HG02938 (cell line): ENCODE measurements around the gene SHH.
A peak's percentile ranks its signal among the peaks of the same experiment; 100 is the strongest.
"Not testable (repeated sequence)": the region's sequence is repeated elsewhere in the genome, so short reads cannot be mapped to it uniquely, and the experiment has no call there.

Source experiments
- ATAC-seq: cut with Tn5 transposase; IDR thresholded peaks from one replicate; pipeline ENCODE4 v1.9.1; 2021; ENCODE audit warnings: mild to moderate bottlenecking, moderate library complexity; ENCODE audit not compliant: unreplicated experiment

Gene SHH

GRCh38 chr7:155820788-155821187 lies 8.5 kb upstream of the SHH start:
- no peak for ATAC-seq

DNA sequence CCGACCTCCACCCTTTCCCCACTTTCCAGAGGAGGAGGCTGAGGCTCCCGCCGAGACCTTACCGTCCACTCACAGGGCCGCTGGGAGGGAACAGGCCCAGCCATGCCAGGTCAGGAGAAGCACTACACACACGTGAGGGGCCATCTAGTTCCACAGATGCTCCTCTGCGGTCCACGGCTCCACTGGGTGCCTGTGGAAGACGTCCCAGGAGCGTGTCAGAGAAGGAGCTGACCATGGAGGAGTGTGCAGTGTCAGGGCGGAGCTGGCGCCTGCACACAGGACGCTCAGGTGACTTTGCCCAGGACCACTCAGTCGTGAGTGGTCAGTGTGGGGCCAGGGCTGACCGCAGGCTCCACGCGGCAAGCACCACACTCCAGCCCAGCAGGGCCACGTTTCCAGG lies 8.0 kb upstream of the SHH start:
- no peak for ATAC-seq

GRCh38 chr7:155819186-155819585 lies 6.9 kb upstream of the SHH start:
- no peak for ATAC-seq

- no peak for ATAC-seq
These were observed 6.5 kb upstream of the SHH start for GRCh38 chr7:155818820-155819168.

DNA sequence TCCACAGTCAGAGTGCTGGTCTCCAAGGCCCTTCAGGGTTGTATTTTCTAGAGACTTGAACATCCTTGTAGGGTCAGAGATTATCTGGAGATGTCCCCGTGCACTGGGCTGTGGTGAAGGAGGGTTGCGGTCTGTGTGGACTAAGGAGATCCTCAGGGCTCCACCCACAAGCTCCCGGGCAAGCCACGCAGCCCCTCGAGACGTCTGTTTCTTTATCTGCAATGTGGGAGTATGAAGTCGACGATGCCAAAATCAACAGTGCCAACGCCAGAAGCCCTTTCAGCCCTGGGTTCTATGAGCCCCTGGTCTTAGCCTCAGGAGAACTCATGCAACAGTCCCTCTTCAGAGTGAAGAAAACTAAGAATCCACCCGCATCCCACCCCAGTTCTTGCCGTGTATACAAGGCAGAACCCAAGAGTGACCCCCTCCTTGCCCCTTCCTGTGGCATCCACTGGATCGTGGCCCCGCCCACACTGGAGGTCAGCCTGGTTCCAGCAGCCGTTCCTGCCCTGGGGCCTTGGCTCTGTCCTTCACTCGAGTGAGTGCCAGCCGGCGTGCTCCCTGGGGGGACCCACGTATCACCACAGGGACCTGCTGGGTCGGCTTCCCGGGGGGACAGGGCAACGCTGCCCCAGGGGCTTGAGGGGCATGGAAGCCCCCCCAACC lies 6.0 kb upstream of the SHH start:
- no peak for ATAC-seq

DNA sequence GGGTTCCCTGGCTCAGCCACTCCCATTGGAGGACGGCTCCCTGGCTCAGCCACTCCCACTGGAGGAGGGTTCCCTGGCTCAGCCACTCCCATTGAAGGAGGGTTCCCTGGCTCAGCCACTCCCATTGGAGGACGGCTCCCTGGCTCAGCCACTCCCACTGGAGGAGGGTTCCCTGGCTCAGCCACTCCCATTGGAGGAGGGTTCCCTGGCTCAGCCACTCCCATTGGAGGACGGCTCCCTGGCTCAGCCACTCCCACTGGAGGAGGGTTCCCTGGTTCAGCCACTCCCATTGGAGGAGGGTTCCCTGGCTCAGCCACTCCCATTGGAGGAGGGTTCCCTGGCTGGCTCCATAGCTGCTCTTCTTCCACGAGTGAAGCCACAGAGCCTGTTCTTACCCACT lies 5.3 kb upstream of the SHH start:
- ATAC-seq = not testable (repeated sequence)

- no peak for ATAC-seq
These were observed 4.7 kb upstream of the SHH start for GRCh38 chr7:155816996-155817395.

GRCh38 chr7:155816192-155816508 lies 3.9 kb upstream of the SHH start:
- ATAC-seq = no peak

DNA sequence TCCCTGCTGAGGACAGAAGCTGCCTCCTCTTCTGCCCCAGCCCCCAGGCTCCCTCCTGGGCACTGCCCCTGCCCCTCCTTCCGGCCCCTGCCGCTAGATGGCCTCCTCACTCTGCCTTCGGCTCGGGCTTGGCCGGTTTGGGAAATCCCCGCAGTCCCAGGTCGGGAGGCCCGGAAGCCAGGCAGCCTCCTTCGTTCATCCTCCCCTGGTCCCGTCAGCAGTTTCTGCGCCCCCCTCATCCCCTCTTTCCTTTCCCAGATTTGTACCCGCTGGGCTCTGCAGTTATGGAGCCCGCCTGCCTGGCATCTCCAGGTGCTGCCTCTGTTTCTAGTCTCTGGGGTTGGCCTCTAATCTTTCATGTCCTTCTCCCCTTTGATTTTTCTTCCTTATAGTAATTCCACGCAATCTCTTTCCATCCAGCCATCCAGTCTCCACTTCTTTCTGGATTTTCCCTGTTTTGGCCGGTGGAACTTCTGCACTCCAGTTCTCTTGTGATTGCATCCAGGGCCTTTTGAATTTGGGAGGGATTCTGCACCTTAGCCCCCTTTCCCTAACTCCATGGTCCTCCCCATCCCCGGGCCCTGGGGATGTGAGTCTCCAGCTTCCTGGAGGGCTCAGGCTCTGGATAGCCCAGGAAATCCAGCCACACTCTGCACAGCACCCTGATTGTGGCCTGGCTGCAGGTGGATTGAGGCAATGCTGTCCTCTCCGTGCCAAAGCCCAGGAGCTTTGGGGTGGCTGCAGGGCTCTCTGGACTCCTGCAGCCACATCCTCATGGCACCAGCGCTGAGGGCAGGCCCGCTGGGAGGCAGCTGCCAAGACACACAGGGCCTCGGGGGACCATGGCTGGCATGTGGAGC lies 3.3 kb upstream of the SHH start:
- ATAC-seq = peak; percentile 77

DNA sequence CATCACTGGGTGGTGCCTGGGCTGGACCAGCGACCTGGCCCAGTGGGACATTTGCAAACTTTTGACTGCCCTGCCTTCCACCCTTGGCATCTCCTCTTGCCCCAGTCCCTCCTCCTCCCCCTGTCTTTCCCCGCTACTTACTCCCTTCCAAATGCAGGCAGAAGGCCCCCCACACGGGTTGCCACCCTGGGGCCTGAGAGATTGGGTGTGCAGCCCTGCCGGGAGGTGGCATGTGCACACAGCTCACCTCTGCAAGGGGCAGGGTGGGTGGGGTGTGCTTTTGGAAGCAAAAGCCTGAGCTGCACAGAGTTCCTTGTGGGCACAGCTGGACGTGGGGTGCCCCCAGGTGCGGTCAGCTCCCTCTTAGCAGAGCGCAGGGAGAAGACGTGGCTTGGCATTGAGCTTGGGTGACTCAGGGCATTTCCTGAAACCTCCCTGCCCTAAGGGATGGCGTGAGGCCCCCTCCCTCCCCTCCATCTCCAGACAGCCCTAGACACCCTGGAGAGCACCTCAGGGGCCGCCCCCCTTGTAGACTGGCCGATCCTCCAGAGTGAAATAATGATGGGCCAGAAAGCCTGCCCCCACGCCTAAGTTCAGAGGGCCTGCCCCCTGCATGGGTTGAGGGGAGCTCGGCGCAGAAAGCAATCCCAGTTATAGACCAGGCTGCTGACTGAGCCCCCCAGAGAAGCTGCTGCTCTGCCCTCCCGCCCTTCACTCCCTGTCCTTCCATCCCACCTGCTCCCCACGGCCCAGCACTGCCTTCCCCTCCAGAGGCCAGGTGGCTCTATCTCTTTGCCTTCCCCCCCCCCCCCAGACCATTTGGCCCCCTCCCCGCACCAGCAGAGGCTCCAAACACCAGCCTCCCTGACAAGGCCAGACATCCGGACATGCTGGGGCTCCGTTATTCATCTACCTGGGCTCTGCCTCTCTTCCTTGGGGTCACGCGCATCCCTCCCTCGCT lies 2.3 kb upstream of the SHH start:
- no peak for ATAC-seq

GRCh38 chr7:155813546-155814315 lies 1.5 kb upstream of the SHH start:
- ATAC-seq = no peak

GRCh38 chr7:155813125-155813524 lies 862 bp upstream of the SHH start:
- ATAC-seq = no peak

- no peak for ATAC-seq
These were observed 736 bp downstream of the SHH start for GRCh38 chr7:155811560-155811894.

DNA sequence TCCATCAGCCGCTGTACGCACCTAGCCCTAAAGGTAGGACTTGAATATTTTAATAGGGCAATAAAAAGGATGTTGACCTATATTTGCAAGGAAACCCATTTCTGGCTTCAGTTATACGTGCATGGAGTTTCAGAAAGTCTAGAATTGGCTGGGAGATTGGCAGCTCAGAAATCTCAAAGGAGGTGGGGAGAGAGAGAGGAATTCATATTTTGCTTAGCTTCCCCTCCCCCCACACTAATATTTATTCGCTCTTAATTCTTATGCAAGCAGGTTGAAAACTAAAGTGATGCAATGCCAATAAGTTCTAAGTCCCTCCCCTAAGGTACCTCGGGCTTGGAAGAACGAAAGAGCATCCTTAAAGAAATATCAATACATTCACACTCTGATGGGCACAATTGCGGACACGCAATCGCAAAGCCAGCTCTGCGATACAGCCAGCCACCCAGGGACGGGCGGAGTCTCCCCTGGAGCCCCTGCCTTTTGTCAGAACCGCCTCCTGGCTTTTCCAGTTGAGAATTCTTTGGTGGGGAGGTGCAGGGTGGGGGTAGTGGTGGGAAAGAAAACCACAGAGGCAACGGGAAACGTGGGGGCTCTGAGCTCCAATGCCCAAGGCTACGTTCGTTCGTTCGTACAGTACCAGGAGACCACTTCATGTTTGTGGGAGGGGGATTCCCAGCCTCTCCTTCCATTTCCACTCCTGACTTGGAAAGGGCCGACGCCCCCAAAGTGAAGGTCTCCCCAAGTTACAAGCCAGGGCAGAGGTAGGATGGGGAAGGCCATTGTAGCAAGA lies 1.3 kb downstream of the SHH start:
- no peak for ATAC-seq

GRCh38 chr7:155809947-155810769 lies 2.1 kb downstream of the SHH start:
- no peak for ATAC-seq

- no peak for ATAC-seq
These were observed 2.8 kb downstream of the SHH start for GRCh38 chr7:155809332-155809946.

- ATAC-seq = no peak
These were observed 3.5 kb downstream of the SHH start for GRCh38 chr7:155808549-155809331.
